Measurements from ENCODE around the gene CBFA2T3.

Gene CBFA2T3

GRCh38 chr16:88844419-88845036, 132.5 kb downstream of the CBFA2T3 start:
- DNase-seq (ENCODE audit: low read depth in 1 of 2, low spot score in 1 of 2), result no peak

DNA sequence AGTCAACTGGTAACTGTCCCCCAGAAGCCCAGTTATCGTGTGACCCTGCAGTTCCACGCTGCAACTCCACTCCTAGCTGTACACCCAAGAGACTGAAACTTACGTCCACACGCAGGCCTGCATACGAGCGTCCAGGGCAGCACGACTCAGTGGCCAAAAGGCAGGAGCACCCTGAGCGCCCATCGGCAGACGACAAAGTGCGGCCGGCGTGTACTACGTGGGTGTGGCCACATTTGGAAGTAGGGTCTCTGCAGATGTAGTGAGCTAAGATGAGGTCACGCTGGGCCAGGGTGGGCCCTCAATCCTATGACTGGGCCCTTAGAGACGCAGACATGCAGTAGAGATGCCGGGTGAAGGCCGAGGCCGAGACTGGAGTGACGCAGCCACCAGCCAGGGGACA, 133.8 kb downstream of the CBFA2T3 start:
- DNase-seq (ENCODE audit: low read depth in 1 of 2, low spot score in 1 of 2), result no peak

GRCh38 chr16:88842806-88843205, 134.2 kb downstream of the CBFA2T3 start:
- no peak for DNase-seq (ENCODE audit: low read depth in 1 of 2, low spot score in 1 of 2)

- no peak for DNase-seq (ENCODE audit: low read depth in 1 of 2, low spot score in 1 of 2)
Observed at GRCh38 chr16:88842308-88842756, 134.7 kb downstream of the CBFA2T3 start.

GRCh38 chr16:88841521-88842307, 135.3 kb downstream of the CBFA2T3 start:
- DNase-seq (ENCODE audit: low read depth in 1 of 2, low spot score in 1 of 2), result no peak

GRCh38 chr16:88840600-88841215, 136.3 kb downstream of the CBFA2T3 start:
- no peak for DNase-seq (ENCODE audit: low read depth in 1 of 2, low spot score in 1 of 2)

DNA sequence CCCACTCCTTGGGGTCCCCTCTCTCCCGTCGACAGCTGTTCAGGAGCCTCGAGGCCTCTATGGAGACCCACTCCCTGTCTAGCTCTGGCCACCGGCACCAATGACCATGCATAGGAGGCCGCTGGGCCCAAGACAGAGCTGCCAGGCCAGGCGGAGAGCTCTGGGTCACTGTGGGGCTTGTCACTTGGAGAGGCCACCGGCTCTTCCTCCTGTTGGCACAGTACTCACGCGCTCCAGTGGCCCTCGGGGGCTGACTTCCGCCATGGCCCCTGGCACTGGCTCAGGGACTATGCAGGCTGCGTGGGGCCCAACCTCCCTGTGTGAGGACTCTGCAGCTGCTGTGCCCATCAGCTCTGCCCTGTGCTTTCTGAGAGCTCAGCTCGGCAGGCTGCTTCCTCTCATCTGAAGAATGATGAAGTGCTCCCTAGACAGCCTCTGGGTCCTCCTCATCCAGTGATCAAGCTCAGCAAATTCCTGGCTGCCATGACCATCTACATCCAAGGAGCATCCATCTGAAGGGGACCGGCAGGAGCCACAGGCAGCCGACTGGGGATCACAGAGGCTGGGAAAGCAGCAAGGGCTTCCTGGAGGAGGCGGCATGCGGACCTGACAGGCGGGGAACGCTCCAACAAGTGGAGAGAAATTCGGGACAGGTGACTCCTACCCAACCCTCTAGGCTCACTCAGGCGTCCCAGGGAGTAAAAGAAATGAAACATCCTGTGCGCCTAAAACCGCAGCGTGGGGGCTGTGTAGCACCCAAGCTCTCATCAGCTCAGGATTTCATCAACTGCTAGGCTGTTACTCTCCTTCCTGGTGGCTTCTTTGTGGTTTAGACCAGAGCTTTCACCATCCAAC, 137.0 kb downstream of the CBFA2T3 start:
- DNase-seq (ENCODE audit: low read depth in 1 of 2, low spot score in 1 of 2), result no peak

DNA sequence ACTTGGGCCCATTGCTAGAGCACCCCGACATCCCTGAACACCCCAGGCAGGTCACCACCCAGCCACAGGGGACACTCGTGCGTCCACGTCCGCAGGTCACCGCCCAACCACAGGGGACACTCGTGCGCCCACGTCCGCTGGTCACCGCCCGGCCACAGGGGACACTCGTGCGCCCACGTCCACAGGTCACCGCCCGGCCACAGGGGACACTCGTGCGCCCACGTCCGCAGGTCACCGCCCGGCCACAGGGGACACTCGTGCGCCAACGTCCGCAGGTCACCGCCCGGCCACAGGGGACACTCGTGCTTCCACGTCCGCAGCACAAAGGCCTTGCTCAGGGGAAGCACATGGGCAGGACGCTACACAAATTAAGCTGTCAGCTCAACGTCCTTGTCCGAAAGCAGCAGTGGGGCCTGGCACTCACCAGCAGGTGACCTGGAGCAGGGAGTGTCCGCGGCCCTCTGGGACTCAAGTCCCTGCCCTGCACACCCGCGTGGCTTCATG, 137.9 kb downstream of the CBFA2T3 start:
- no peak for DNase-seq (ENCODE audit: low read depth in 1 of 2, low spot score in 1 of 2)

GRCh38 chr16:88838566-88838965, 138.4 kb downstream of the CBFA2T3 start:
- DNase-seq (ENCODE audit: low read depth in 1 of 2, low spot score in 1 of 2), result no peak

DNA sequence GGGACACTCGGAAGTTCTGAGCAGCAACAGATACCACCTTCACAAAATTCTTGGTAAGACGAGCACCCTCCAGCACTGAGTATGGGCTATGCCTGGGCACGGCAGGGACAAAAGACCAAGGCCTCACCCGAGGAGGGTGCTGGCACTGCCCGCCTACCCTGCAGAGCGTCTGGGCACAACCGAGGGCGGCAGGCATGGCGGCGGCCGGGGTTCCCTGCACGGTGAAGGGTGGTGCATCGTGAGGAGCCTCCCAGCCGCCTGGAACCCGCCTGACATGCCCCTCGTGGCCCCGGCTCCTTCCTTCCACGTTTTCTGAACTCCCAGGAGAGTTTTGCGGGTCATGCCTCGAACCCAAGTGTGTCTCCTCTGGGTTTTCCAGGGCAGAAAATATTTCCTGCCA, 139.2 kb downstream of the CBFA2T3 start:
- no peak for DNase-seq (ENCODE audit: low read depth in 1 of 2, low spot score in 1 of 2)

DNA sequence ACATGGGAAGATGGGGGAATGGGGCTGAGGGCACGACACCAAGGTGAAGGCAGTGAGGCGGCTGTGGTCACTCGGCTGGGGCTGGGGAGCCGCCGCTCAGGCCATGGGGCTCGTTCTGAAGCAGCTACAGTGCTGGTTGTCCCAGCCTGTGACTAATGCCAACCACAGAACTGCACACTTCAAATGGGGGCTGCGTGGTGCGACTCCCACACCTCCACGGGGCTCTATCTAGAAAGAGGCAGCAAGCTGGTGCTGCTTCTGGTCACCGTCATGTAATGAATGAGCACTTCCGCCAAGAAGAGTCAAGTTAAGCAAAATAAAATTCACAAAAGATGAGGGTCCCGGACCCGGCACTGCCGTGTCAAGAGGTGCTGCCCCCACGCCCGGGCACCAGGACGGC, 140.2 kb downstream of the CBFA2T3 start:
- DNase-seq (ENCODE audit: low read depth in 1 of 2, low spot score in 1 of 2), result no peak

- no peak for DNase-seq (ENCODE audit: low read depth in 1 of 2, low spot score in 1 of 2)
Observed at GRCh38 chr16:88835818-88836217, 141.2 kb downstream of the CBFA2T3 start.

DNA sequence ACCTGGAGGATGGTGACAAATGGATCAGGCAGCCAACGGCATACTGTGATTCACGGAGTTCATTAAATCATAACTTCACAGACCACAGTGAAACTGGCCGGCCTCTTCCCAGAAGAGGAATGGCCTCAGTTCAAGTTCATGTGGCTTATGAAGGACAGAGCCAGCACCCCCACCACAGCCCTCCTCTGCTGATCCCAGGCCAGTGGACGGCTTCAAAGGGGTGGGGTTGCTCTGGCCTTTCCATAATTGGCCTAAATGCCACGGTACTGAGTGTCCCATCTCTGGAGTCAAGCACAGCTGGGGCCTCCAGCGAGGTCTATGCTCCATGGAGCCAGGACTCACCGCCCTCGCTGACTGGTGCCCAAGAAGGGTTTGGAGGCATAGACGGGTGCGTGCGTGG, 141.6 kb downstream of the CBFA2T3 start:
- DNase-seq (ENCODE audit: low read depth in 1 of 2, low spot score in 1 of 2), result no peak

DNA sequence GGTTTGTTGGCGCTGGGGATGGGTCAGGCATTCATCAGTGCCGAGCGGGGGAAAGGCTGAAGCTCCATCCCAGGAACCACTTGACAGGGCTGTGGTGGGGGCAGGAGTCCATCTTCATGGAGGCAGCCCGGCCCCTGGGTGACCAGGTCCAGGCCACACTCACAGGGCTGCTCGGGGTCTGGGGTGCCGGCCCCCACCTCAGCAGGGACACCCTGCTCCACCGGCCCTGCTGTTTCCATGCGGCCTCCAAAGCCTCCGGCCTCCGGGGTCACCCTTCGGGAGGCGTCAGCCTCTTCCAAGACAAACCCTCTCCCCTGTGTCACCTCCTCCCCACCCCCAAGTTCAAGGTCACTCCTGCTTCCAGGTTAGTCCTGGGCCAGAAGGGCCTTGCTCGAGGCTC, 142.3 kb downstream of the CBFA2T3 start:
- DNase-seq (ENCODE audit: low read depth in 1 of 2, low spot score in 1 of 2), result no peak

- no peak for DNase-seq (ENCODE audit: low read depth in 1 of 2, low spot score in 1 of 2)
Observed at GRCh38 chr16:88833086-88833485, 143.9 kb downstream of the CBFA2T3 start.

- DNase-seq (ENCODE audit: low read depth in 1 of 2, low spot score in 1 of 2), result no peak
Observed at GRCh38 chr16:88831838-88832237, 145.2 kb downstream of the CBFA2T3 start.

DNA sequence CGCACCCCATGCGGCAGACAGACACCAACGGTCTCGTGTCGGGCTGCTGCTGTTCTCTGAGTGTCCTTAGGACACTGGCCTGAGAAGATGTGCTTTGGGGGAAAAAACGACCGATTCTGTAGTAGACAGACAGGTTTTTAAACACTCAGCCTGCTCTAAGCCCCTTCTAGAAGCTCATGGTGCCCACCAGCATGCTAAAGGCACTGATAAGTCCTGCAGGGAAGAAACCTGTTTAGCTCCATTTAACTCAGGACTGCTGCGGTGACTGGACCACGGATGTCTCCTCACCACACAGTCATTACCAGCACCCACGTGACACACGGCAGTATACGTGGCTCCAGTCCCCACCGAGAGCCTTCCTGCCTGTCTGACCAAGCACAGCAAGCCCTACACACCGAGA, 146.2 kb downstream of the CBFA2T3 start:
- DNase-seq (ENCODE audit: low read depth in 1 of 2, low spot score in 1 of 2), result no peak

- DNase-seq (ENCODE audit: low read depth in 1 of 2, low spot score in 1 of 2), result no peak
Observed at GRCh38 chr16:88830258-88830657, 146.7 kb downstream of the CBFA2T3 start.

- no peak for DNase-seq (ENCODE audit: low read depth in 1 of 2, low spot score in 1 of 2)
Observed at GRCh38 chr16:88828711-88829110, 148.3 kb downstream of the CBFA2T3 start.

DNA sequence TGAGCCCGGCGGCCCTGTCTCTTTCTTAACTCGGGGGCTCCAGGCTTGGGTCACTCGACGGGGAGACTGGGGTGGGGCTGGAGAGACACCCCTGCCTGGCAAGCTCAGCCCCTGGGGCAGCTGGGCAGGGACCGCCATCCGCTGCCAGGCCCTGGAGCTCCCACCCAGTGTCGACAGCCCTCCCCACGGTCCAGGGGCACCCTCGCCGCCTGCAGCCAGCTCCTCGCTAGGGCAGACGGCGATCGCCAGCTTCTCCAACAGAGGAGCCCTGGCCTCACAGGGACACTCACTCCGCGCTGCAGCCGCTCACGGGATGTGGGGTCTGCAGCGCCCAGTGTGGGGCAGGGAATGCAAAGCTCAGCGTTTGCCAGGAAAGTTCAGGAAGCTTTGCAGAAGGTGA, 149.3 kb downstream of the CBFA2T3 start:
- no peak for DNase-seq (ENCODE audit: low read depth in 1 of 2, low spot score in 1 of 2)
